ENCODE results near the gene STX17. TPM values are rescaled to one million over a fixed set of nuclear protein-coding genes. Genes with fewer than 3 reads are reported as not detected.

Gene STX17
- total and polyA plus RNA-seq, 11 donors: 5.8 to 29.1 (median 20.4) TPM

GRCh38 chr9:99921875-99922710, 15.6 kb downstream of the STX17 start:
- intact Hi-C loops (cut with DNase I): loop anchor here in 1 of 10 donors (10.0 kb wide), 1 partner anchor 687 kb away; no protein-coding TSS in a partner anchor
- Histone ChIP-seq H3K36me3 (peaks cover 0 to 93% (median 66%) of the 10 kb centered on the region in 9 donors), H3K9me3 (peaks cover 0 to 28% (median 16%) of the 10 kb centered on the region in 12 donors), H3K4me3 (no peak overlapping the region), H3K27me3 (no peaks in the 10 kb centered on the region), H3K27ac (no peak overlapping the region), H3K4me1 (peaks cover 0 to 5% (median 0%) of the 10 kb centered on the region in 12 donors)
- WGBS, 4 donors: 83 to 89% (median 88%) methylated on average over 4 of the region's 4 CpGs
- DNase-seq: no peak
- TF ChIP-seq CTCF (IDR thresholded peaks at IDR 0.05): no peak
- no peak for TF ChIP-seq POLR2A (IDR thresholded peaks at IDR 0.05)
- peak in 1 of 4 donors; percentile 10 for ATAC-seq

GRCh38 chr9:99922711-99923030, 16.2 kb downstream of the STX17 start:
- H3K4me1 ChIP-seq: peaks cover 0 to 5% (median 0%) of the 10 kb centered on the region in 12 donors
- DNase-seq (no peak), ATAC-seq (peak in 2 of 4 donors; percentile 7 to 36)
- peaks cover 0 to 29% (median 16%) of the 10 kb centered on the region in 12 donors for H3K9me3 ChIP-seq
- H3K27me3 ChIP-seq: no peaks in the 10 kb centered on the region
- no peak overlapping the region for H3K27ac ChIP-seq
- peaks cover 0 to 91% (median 60%) of the 10 kb centered on the region in 9 donors for H3K36me3 ChIP-seq
- no peak overlapping the region for H3K4me3 ChIP-seq
- TF ChIP-seq CTCF (IDR thresholded peaks at IDR 0.05) (no peak), POLR2A (IDR thresholded peaks at IDR 0.05) (no peak)
- intact Hi-C loops (cut with DNase I): loop anchor here in 1 of 10 donors (10.0 kb wide), 1 partner anchor 688 kb away; no protein-coding TSS in a partner anchor

- ATAC-seq: no peak
- Histone ChIP-seq H3K36me3 (peaks cover 0 to 86% (median 51%) of the 10 kb centered on the region in 9 donors), H3K27ac (no peak overlapping the region), H3K9me3 (peaks cover 0 to 29% (median 16%) of the 10 kb centered on the region in 12 donors), H3K4me1 (peaks cover 0 to 5% (median 0%) of the 10 kb centered on the region in 12 donors), H3K4me3 (no peak overlapping the region), H3K27me3 (no peaks in the 10 kb centered on the region)
- intact Hi-C loops (cut with DNase I): loop anchor here in 1 of 10 donors (10.0 kb wide), 1 partner anchor 691 kb away; no protein-coding TSS in a partner anchor
- WGBS, 4 donors: 95 to 96% (median 96%) methylated on average over 4 of the region's 4 CpGs
- DNase-seq: no peak
- TF ChIP-seq POLR2A (IDR thresholded peaks at IDR 0.05) (no peak), CTCF (IDR thresholded peaks at IDR 0.05) (no peak)
These were observed 19.1 kb downstream of the STX17 start for GRCh38 chr9:99925541-99925940.

GRCh38 chr9:99929652-99930051, 23.2 kb downstream of the STX17 start:
- ATAC-seq: no peak
- no peaks in the 10 kb centered on the region for H3K4me1 ChIP-seq
- H3K36me3 ChIP-seq: peaks cover 0 to 60% (median 20%) of the 10 kb centered on the region in 9 donors
- intact Hi-C loops (cut with DNase I): loop anchor here in 1 of 10 donors (10.0 kb wide), 1 partner anchor 695 kb away; no protein-coding TSS in a partner anchor
- H3K27me3 ChIP-seq: no peaks in the 10 kb centered on the region
- 90 to 99% (median 97%) methylated on average over 2 of the region's 2 CpGs for WGBS, 4 donors
- TF ChIP-seq CTCF (IDR thresholded peaks at IDR 0.05) (no peak), POLR2A (IDR thresholded peaks at IDR 0.05) (no peak)
- no peak overlapping the region for H3K4me3 ChIP-seq
- DNase-seq: no peak
- H3K27ac ChIP-seq: no peak overlapping the region
- H3K9me3 ChIP-seq: peaks cover 0 to 25% (median 16%) of the 10 kb centered on the region in 12 donors
